ENCODE results near the gene ZFHX3.

ZFHX3 gene

GRCh38 chr16:72815348-72816318, 232.3 kb downstream of the ZFHX3 start:
- no peaks in the 10 kb centered on the region for H3K9me3 ChIP-seq
- TF ChIP-seq Cebpa-rat (IDR thresholded peaks at IDR 0.05): no peak
- no peak overlapping the region for H3K27ac ChIP-seq
- no peaks in the 10 kb centered on the region for H4K20me1 ChIP-seq
- no peak overlapping the region for H3K4me2 ChIP-seq
- H3K27me3 ChIP-seq: no peaks in the 10 kb centered on the region
- no peak overlapping the region for H3K4me3 ChIP-seq
- no peaks in the 10 kb centered on the region for H3K36me3 ChIP-seq
- peaks cover 43% of the 10 kb centered on the region for H3K4me1 ChIP-seq
- H3K9ac ChIP-seq: no peak overlapping the region

- Histone ChIP-seq H3K4me1 (peaks cover 43% of the 10 kb centered on the region), H3K9me3 (no peaks in the 10 kb centered on the region), H3K4me3 (no peak overlapping the region), H3K9ac (no peak overlapping the region), H3K27ac (no peak overlapping the region), H3K4me2 (peak overlapping the region; percentile 87), H3K27me3 (no peaks in the 10 kb centered on the region), H3K36me3 (no peaks in the 10 kb centered on the region), H4K20me1 (no peaks in the 10 kb centered on the region)
- TF ChIP-seq Cebpa-rat (IDR thresholded peaks at IDR 0.05): no peak
Measured at GRCh38 chr16:72814226-72814625, 233.7 kb downstream of the ZFHX3 start.

- TF ChIP-seq Cebpa-rat (IDR thresholded peaks at IDR 0.05): no peak
- H3K27me3 ChIP-seq: no peaks in the 10 kb centered on the region
- H3K36me3 ChIP-seq: no peaks in the 10 kb centered on the region
- H4K20me1 ChIP-seq: no peaks in the 10 kb centered on the region
- peaks cover 43% of the 10 kb centered on the region for H3K4me1 ChIP-seq
- no peaks in the 10 kb centered on the region for H3K9me3 ChIP-seq
- peak overlapping the region; percentile 53; the same call in 1 of the 2 replicates for H3K9ac ChIP-seq
- H3K27ac ChIP-seq: peak overlapping the region; percentile 68
- peak overlapping the region; percentile 37; the same call in 1 of the 2 replicates for H3K4me3 ChIP-seq
- peak overlapping the region; percentile 87 for H3K4me2 ChIP-seq
Measured at GRCh38 chr16:72812672-72813071, 235.3 kb downstream of the ZFHX3 start.

DNA sequence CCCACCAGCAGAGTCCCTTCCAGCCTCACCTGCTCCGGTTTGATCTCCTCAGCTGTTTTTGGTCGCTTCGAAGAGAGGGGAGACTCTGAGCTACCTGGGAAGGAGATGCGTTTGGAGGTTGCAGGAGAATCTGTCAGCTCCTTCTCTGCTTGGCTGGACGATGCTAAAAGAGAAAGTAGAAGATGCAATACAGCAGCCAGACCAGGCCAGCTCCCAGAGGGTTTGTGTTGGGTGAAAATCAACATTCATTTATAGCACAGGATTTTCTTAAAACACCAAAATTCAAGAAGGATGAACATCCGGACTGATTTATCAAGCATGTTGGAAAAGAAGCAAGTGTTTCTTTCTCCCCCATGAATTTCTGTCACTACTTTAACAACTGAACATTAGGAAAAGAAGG, 236.1 kb downstream of the ZFHX3 start:
- H3K4me1 ChIP-seq: peaks cover 43% of the 10 kb centered on the region
- H3K4me2 ChIP-seq: peak overlapping the region; percentile 87
- peak overlapping the region; percentile 68 for H3K27ac ChIP-seq
- no peaks in the 10 kb centered on the region for H3K36me3 ChIP-seq
- no peaks in the 10 kb centered on the region for H3K27me3 ChIP-seq
- no peak overlapping the region for H3K4me3 ChIP-seq
- no peaks in the 10 kb centered on the region for H3K9me3 ChIP-seq
- peak overlapping the region; percentile 53; the same call in 1 of the 2 replicates for H3K9ac ChIP-seq
- no peaks in the 10 kb centered on the region for H4K20me1 ChIP-seq
- TF ChIP-seq Cebpa-rat (IDR thresholded peaks at IDR 0.05): no peak

DNA sequence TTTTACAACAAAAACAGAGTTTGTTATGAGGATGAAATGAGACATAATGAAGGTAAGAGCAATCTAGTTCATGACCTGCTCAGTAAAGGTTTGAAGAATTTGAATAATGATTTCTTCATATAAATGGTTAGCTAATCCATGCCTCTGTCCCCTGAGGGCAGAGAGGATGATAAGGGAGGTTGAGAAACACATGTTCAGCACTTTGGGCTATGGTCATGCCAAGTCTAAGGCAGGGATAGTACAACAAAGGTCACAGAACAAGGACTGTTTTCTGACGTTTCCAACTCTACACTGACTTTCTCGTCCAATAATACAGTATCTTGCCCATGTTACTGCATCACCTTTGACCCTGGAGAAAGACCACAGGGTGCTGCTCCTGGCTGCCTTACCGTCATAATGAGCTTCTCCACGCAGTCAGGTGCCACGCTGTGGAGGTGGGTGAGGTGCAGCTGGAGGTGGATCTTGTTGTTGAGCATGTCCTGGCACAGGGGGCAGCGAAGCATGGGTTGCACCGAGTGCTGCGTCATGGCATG, 236.7 kb downstream of the ZFHX3 start:
- Histone ChIP-seq H3K4me1 (peaks cover 43% of the 10 kb centered on the region), H3K4me3 (no peak overlapping the region), H3K27ac (no peak overlapping the region; the same call in 1 of the 2 replicates), H4K20me1 (no peaks in the 10 kb centered on the region), H3K4me2 (peak overlapping the region; percentile 87), H3K9ac (no peak overlapping the region), H3K36me3 (no peaks in the 10 kb centered on the region), H3K27me3 (no peaks in the 10 kb centered on the region), H3K9me3 (no peaks in the 10 kb centered on the region)
- TF ChIP-seq Cebpa-rat (IDR thresholded peaks at IDR 0.05): no peak

DNA sequence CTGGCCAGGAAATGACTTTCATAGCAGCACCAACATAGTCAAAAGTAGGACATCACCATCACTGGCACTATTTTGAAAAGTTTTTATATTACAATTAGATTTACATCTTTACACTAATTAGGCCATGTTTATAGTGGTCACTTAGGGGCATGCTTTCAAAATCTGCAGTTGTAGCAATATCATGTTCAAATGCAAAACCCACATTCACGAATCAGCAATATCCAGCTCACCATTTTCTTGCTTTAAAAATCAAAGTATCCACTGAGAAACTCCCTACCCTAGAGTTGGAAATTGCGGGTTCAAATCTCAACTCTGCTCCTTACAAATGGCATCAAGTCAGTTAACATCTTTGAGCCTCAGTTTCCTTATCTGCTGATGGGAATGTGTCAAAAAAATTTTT, 237.4 kb downstream of the ZFHX3 start:
- peaks cover 43% of the 10 kb centered on the region for H3K4me1 ChIP-seq
- H3K27me3 ChIP-seq: no peaks in the 10 kb centered on the region
- no peaks in the 10 kb centered on the region for H3K9me3 ChIP-seq
- no peak overlapping the region for H3K4me3 ChIP-seq
- TF ChIP-seq Cebpa-rat (IDR thresholded peaks at IDR 0.05): no peak
- H4K20me1 ChIP-seq: no peaks in the 10 kb centered on the region
- H3K4me2 ChIP-seq: no peak overlapping the region
- no peak overlapping the region for H3K9ac ChIP-seq
- no peaks in the 10 kb centered on the region for H3K36me3 ChIP-seq
- no peak overlapping the region for H3K27ac ChIP-seq

DNA sequence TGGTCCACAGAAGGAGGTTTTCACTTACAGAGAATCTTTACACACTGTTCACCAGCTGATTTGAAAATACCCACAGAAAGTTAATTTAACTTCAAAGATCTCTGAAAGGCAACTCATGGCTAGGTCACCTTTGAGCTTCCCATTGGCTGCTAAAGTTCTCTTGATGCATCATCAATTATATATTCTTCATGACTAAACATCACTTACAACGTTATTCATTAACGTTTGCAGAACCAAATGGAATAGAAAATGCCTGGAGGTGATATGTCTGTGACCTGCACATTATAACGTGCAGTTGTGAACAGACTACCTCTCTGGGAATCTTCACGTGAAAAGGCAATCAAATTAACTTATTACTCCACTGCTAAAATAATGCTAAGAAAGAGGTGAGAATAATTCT, 238.5 kb downstream of the ZFHX3 start:
- no peaks in the 10 kb centered on the region for H3K36me3 ChIP-seq
- peaks cover 38% of the 10 kb centered on the region for H3K4me1 ChIP-seq
- no peaks in the 10 kb centered on the region for H3K9me3 ChIP-seq
- TF ChIP-seq Cebpa-rat (IDR thresholded peaks at IDR 0.05): no peak
- H3K4me2 ChIP-seq: no peak overlapping the region
- no peak overlapping the region for H3K27ac ChIP-seq
- H3K9ac ChIP-seq: no peak overlapping the region
- no peaks in the 10 kb centered on the region for H3K27me3 ChIP-seq
- no peaks in the 10 kb centered on the region for H4K20me1 ChIP-seq
- H3K4me3 ChIP-seq: no peak overlapping the region

DNA sequence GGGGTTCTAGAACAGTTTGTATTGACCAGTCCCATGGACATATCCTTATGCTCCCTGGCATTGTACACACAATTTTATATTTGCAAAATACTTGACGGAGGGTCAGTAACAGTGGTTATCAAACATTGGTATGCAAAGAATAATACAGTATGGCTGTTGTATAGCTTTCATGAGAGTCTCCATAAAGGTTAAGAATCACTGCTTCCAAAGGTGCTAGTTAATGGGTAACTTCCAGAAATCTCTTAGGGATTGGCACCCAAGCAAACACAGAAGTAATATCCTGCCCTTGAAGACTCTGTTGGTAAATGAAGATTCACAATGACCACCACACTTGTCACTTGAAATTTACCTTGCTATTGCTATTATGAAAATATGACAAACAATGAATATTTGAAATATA, 239.2 kb downstream of the ZFHX3 start:
- no peak overlapping the region for H3K4me3 ChIP-seq
- no peaks in the 10 kb centered on the region for H3K36me3 ChIP-seq
- no peak overlapping the region for H3K27ac ChIP-seq
- TF ChIP-seq Cebpa-rat (IDR thresholded peaks at IDR 0.05): no peak
- H3K4me1 ChIP-seq: peaks cover 31% of the 10 kb centered on the region
- H3K27me3 ChIP-seq: no peaks in the 10 kb centered on the region
- no peaks in the 10 kb centered on the region for H4K20me1 ChIP-seq
- no peak overlapping the region for H3K9ac ChIP-seq
- no peaks in the 10 kb centered on the region for H3K9me3 ChIP-seq
- no peak overlapping the region for H3K4me2 ChIP-seq

GRCh38 chr16:72807245-72807644, 240.7 kb downstream of the ZFHX3 start:
- Histone ChIP-seq H3K27ac (no peak overlapping the region), H3K4me2 (no peak overlapping the region), H3K4me1 (peaks cover 21% of the 10 kb centered on the region), H3K27me3 (no peaks in the 10 kb centered on the region), H3K4me3 (no peak overlapping the region), H4K20me1 (no peaks in the 10 kb centered on the region), H3K36me3 (no peaks in the 10 kb centered on the region), H3K9me3 (no peaks in the 10 kb centered on the region), H3K9ac (no peak overlapping the region)
- no peak for TF ChIP-seq Cebpa-rat (IDR thresholded peaks at IDR 0.05)

GRCh38 chr16:72805486-72805885, 242.4 kb downstream of the ZFHX3 start:
- Histone ChIP-seq H3K27ac (no peak overlapping the region), H4K20me1 (no peaks in the 10 kb centered on the region), H3K27me3 (no peaks in the 10 kb centered on the region), H3K4me3 (no peak overlapping the region), H3K9me3 (no peaks in the 10 kb centered on the region), H3K9ac (no peak overlapping the region), H3K4me2 (no peak overlapping the region), H3K4me1 (peaks cover 13% of the 10 kb centered on the region), H3K36me3 (no peaks in the 10 kb centered on the region)
- no peak for TF ChIP-seq Cebpa-rat (IDR thresholded peaks at IDR 0.05)

Measured in BLaER1 (cell line).